Small intestine (tissue), 7 donors: Measurements from ENCODE around the gene ADAD2. TPM values are rescaled to one million over a fixed set of nuclear protein-coding genes. Genes with fewer than 3 reads are reported as not detected.
A peak's percentile ranks its signal among the peaks of the same experiment; 100 is the strongest.

Source experiments
- DNase-seq, 2 donors: peaks; one replicate each; pipeline versions ENCODE4 v3.0.0 to v3.0.0-alpha.2; 2013
- FAIRE-seq: peaks from 2 replicates; lab custom pipeline; 2012; peaks lifted over from hg19 to GRCh38; lab: Jason Lieb, UNC
- H3K27ac ChIP-seq, 3 donors: one replicate each; pipeline ENCODE4 v1.5.1; 2013; ENCODE audit warnings: low read length in 2 of 3, mild to moderate bottlenecking in 2 of 3, control low read depth in 1 of 3, inconsistent platforms in 1 of 3, low read depth in 1 of 3, moderate library complexity in 1 of 3
- H3K27me3 ChIP-seq, 3 donors: one replicate each; pipeline ENCODE4 v1.6.1; 2013; ENCODE audit warnings: low read length in 3 of 3, inconsistent platforms in 1 of 3; ENCODE audit not compliant: control insufficient read depth in 3 of 3, insufficient read depth in 3 of 3
- H3K36me3 ChIP-seq, 3 donors: one replicate each; pipeline ENCODE4 v1.6.1; 2013; ENCODE audit warnings: low read length in 3 of 3, inconsistent platforms in 1 of 3, low read depth in 1 of 3, mild to moderate bottlenecking in 1 of 3, moderate library complexity in 1 of 3; ENCODE audit not compliant: control insufficient read depth in 3 of 3, insufficient read depth in 2 of 3
- H3K4me1 ChIP-seq, 3 donors: one replicate each; pipeline ENCODE4 v1.6.1; 2013; ENCODE audit warnings: low read length in 2 of 3, inconsistent platforms in 1 of 3, low read depth in 1 of 3, mild to moderate bottlenecking in 1 of 3, moderate library complexity in 1 of 3; ENCODE audit not compliant: control insufficient read depth in 3 of 3, insufficient read depth in 2 of 3
- H3K4me3 ChIP-seq, 3 donors: one replicate each; pipeline ENCODE4 v1.5.1; 2013; ENCODE audit warnings: low read length in 3 of 3, control low read depth in 1 of 3, inconsistent platforms in 1 of 3, low read depth in 1 of 3, mild to moderate bottlenecking in 1 of 3, moderate library complexity in 1 of 3
- H3K9me3 ChIP-seq, 2 donors: one replicate each; pipeline ENCODE4 v1.6.1; 2013; ENCODE audit warnings: low read depth in 1 of 2, low read length in 1 of 2; ENCODE audit not compliant: control insufficient read depth in 2 of 2, insufficient read depth in 1 of 2
- WGBS, 3 donors: extraction: QIAGEN DNeasy Blood & Tissue Kit; methylation state at CpG; one replicate each; pipeline ENCODE4 v1.1.7; 2013; 5-methylcytosine and 5-hydroxymethylcytosine counted together
- polyA plus RNA-seq, 4 donors: library from polyadenylated mRNA; stranded (reverse) in 3 of 4; unstranded in 1 of 4; fragments of 200-250 nt in 3 of 4; fragments of 120-200 nt in 1 of 4; gene quantifications; one replicate each; pipeline versions ENCODE4 v1.2.1 to v1.2.3, GENCODE V29; 2013
- donor health status: healthy with polysubstance abuse.
- donor health status: control.
- donor health status: control.
- donor health status: Bipolar disorder and iron deficiency.
- donor health status: healthy.

ADAD2 gene
- polyA plus RNA-seq, 4 donors: 0.22 to 0.27 TPM; not detected in 2

GRCh38 chr16:84183911-84184591 lies 6.9 kb upstream of the ADAD2 start:
- H3K4me3 ChIP-seq: no peak overlapping the region
- FAIRE-seq (no peak), DNase-seq (no peak)
- peaks cover 0 to 2% (median 0%) of the 10 kb centered on the region in 3 donors for H3K4me1 ChIP-seq
- H3K27me3 ChIP-seq: no peaks in the 10 kb centered on the region
- no peaks in the 10 kb centered on the region for H3K9me3 ChIP-seq
- no peak overlapping the region for H3K27ac ChIP-seq
- 86 to 89% (median 86%) methylated on average over 11 of the region's 11 CpGs for WGBS, 3 donors
- H3K36me3 ChIP-seq: peaks cover 8 to 63% (median 27%) of the 10 kb centered on the region in 3 donors

DNA sequence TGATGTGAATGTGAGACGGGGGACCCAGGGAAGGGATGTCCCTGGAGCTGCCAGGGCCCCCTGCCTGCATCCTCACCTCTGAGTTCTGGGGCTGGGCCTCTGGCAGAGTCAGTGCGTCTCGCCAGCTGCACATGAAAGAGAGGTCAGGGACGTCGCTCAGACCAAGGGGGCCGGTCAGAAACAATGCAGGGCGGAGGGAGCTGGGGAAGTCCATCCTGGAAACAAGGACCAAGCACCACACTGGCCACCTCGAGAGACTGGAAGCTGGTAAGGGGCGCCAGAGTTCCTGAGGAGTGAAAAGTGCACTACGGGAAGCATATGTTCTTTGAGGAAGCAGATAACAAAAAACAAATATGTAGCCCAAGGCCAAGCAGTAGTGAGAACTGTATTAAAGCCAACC lies 6.2 kb upstream of the ADAD2 start:
- no peaks in the 10 kb centered on the region for H3K9me3 ChIP-seq
- H3K4me1 ChIP-seq: peaks cover 0 to 2% (median 0%) of the 10 kb centered on the region in 3 donors
- DNase-seq: no peak
- H3K4me3 ChIP-seq: no peak overlapping the region
- no peaks in the 10 kb centered on the region for H3K27me3 ChIP-seq
- WGBS, 3 donors: 75 to 88% (median 85%) methylated on average over 10 of the region's 10 CpGs
- no peak for FAIRE-seq
- peaks cover 8 to 56% (median 23%) of the 10 kb centered on the region in 3 donors for H3K36me3 ChIP-seq
- no peak overlapping the region for H3K27ac ChIP-seq

DNA sequence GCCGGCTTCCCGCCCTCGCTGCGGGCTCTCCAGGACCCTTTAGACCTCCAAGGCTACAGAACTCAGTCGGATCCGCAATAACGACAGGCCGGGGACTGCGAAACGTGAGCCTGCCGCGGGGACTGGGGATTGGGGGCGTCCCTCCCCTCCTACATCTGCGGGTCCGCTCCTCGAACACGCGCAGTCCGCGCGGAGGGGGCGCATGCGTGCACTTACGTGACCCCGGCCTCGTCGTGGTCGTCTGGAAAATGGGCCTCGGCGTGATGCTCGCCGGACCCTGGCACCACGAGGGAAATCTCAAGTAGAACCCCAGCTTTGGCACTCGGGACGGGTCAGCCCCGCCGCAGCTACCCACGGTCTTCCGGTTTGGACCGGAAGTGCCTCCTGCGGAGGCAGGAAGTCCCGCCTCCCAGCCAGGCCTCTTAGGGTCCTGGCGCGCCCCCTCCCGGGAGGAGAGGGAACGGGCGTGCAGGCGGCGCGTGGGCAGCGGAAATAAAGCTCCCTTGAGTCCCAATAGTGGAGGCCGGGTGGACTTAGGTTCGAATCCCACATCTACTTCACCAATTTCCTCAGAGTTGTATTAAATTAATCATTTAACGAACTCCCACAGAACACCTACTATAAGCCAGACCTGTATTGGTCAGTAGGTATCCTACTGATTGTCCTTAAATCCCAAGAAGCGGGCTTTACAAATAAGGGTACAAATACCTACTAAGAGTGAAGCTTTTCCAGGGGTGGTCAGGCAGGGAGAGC lies 4.1 kb upstream of the ADAD2 start, which contains the start of gene TAF1C:
Gene TAF1C (minus strand): TSS at position 373 of the 753 bp plus-strand sequence. CDS start 2,069 bp downstream, outside the sequence.
- FAIRE-seq (no peak), DNase-seq (peak; percentile 94 to 97)
- Histone ChIP-seq H3K27me3 (no peaks in the 10 kb centered on the region), H3K4me3 (peak within 1 kb of the TSS; percentile 73 to 96 (median 94)), H3K4me1 (peaks cover 0 to 2% (median 0%) of the 10 kb centered on the region in 3 donors), H3K9me3 (no peaks in the 10 kb centered on the region), H3K36me3 (peaks cover 3 to 35% (median 10%) of the 10 kb centered on the region in 3 donors), H3K27ac (peak within 1 kb of the TSS in 2 of 3 donors; percentile 17 to 80)
- WGBS, 3 donors: 2 to 3% (median 3%) methylated on average over 54 to 55 of the region's 55 CpGs

- no peaks in the 10 kb centered on the region for H3K4me1 ChIP-seq
- no peak overlapping the region for H3K27ac ChIP-seq
- no peak for DNase-seq
- H3K27me3 ChIP-seq: no peaks in the 10 kb centered on the region
- no peak for FAIRE-seq
- H3K4me3 ChIP-seq: no peak overlapping the region
- WGBS, 3 donors: 85 to 96% (median 93%) methylated on average over 14 to 16 of the region's 16 CpGs
- no peaks in the 10 kb centered on the region for H3K9me3 ChIP-seq
- H3K36me3 ChIP-seq: no peaks in the 10 kb centered on the region
Observed at GRCh38 chr16:84191466-84191865, 509 bp downstream of the ADAD2 start.

DNA sequence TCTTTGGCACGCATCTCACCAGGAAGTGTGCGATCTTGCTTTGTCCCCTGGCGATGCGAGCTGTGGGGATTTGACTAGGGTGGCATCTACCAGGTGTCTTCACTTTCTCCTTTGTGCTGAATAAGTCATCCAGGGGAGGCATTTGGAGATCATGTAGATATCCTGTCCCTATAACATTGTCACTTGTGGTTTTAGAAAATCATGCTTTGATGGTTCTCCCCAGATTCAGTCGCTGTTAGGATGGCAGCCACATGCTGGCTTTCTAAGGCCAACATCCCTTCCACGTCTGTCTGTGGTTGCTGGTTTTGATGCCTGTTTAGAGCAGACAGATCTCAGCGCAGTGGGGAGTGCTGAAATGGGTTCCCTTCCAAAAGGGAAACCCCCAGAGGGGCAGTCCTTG lies 2.5 kb downstream of the ADAD2 start:
- Histone ChIP-seq H3K27me3 (peaks cover 0 to under 1% (median 0%) of the 10 kb centered on the region in 3 donors), H3K4me3 (no peak overlapping the region), H3K36me3 (no peaks in the 10 kb centered on the region), H3K4me1 (no peaks in the 10 kb centered on the region), H3K27ac (no peak overlapping the region), H3K9me3 (no peaks in the 10 kb centered on the region)
- WGBS, 3 donors: 74 to 84% (median 78%) methylated on average over 7 of the region's 7 CpGs
- FAIRE-seq (no peak), DNase-seq (no peak)

DNA sequence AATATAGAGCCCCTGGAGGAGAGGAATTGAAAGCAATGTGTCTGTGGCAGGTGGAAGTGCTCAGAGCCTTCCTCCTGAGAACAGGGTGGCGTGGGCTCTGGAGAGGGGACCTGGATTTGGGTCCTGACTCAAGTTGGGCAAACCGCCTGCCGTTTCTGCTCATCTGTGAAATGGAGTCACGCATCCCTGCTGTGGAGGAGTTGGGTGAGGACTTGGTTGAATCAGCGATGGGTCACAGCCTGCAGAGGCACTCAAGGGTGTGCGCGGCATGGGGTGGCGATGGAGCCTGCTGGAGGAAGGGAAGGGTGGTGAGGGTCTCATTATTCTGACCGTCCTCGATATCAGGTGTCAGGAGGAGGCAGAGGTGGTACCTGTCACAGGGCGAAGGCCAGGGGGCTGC lies 3.1 kb downstream of the ADAD2 start:
- Histone ChIP-seq H3K9me3 (no peaks in the 10 kb centered on the region), H3K4me3 (no peak overlapping the region), H3K27me3 (peaks cover 0 to 6% (median 0%) of the 10 kb centered on the region in 3 donors), H3K27ac (no peak overlapping the region), H3K36me3 (no peaks in the 10 kb centered on the region), H3K4me1 (no peaks in the 10 kb centered on the region)
- no peak for DNase-seq
- 82 to 95% (median 87%) methylated on average over 9 to 11 of the region's 11 CpGs for WGBS, 3 donors
- FAIRE-seq: no peak

- no peak overlapping the region for H3K27ac ChIP-seq
- H3K36me3 ChIP-seq: no peaks in the 10 kb centered on the region
- no peaks in the 10 kb centered on the region for H3K4me1 ChIP-seq
- H3K4me3 ChIP-seq: no peak overlapping the region
- no peak for DNase-seq
- 67 to 77% (median 68%) methylated on average over 31 to 34 of the region's 34 CpGs for WGBS, 3 donors
- peaks cover 0 to 6% (median 0%) of the 10 kb centered on the region in 3 donors for H3K27me3 ChIP-seq
- FAIRE-seq: no peak
- no peaks in the 10 kb centered on the region for H3K9me3 ChIP-seq
Observed at GRCh38 chr16:84194470-84195200, 3.7 kb downstream of the ADAD2 start.
